Right lobe of liver (tissue), 4 donors: ENCODE data around the gene UNKL.

Experiments used
- CTCF ChIP-seq, 4 donors: fragments of 200-600 bp in 3 of 4; fragments of 450-650 bp in 1 of 4; IDR thresholded peaks; one replicate each; pipeline versions ENCODE4 v1.5.1 to v1.8.0; 2016 to 2022; ENCODE audit warnings: antibody characterized with exemption in 4 of 4, mild to moderate bottlenecking in 2 of 4
- POLR2A ChIP-seq: fragments of 450-650 bp; IDR thresholded peaks from one replicate; pipeline ENCODE4 v1.6.1; 2017; ENCODE audit warnings: antibody characterized with exemption, mild to moderate bottlenecking
- donor health status: DM: no; HTN: no; CAD: no.
- donor health status: DM: no; HTN: no; CAD: no.
- donor health status: DM: no; HTN: yes; CAD: no.

- TF ChIP-seq CTCF (IDR thresholded peaks at IDR 0.05) (peak; percentile 32 to 56 (median 52)), POLR2A (no peak)
Measured at GRCh38 chr16:1338119-1338730, 76.3 kb downstream of the UNKL start.
